HUDEP-2 (cell line): ENCODE measurements around the gene WWP2.

Source experiments
- DNase-seq, 76 experiments: peaks; one replicate each; lab custom pipeline; 2025; ENCODE audit not compliant: unreplicated experiment in 76 of 76; lab: John Stamatoyannopoulos, UW

The WWP2 gene

GRCh38 chr16:69883744-69884143, 121.6 kb downstream of the WWP2 start:
- no peak for DNase-seq

GRCh38 chr16:69885722-69886121, 123.6 kb downstream of the WWP2 start:
- no peak for DNase-seq

GRCh38 chr16:69886726-69887125, 124.6 kb downstream of the WWP2 start:
- DNase-seq, result no peak

- no peak for DNase-seq
Observed at GRCh38 chr16:69888005-69888590, 126.0 kb downstream of the WWP2 start.

GRCh38 chr16:69889295-69889964, 127.3 kb downstream of the WWP2 start:
- no peak for DNase-seq

GRCh38 chr16:69890114-69890891, 128.2 kb downstream of the WWP2 start:
- no peak for DNase-seq

- DNase-seq, result no peak
Observed at GRCh38 chr16:69890892-69891282, 128.8 kb downstream of the WWP2 start.

- no peak for DNase-seq
Observed at GRCh38 chr16:69892378-69892777, 130.2 kb downstream of the WWP2 start.

- DNase-seq, result no peak
Observed at GRCh38 chr16:69893106-69893505, 131.0 kb downstream of the WWP2 start.

- no peak for DNase-seq
Observed at GRCh38 chr16:69894676-69895075, 132.5 kb downstream of the WWP2 start.

GRCh38 chr16:69903865-69904415, 141.8 kb downstream of the WWP2 start:
- DNase-seq, result no peak

- DNase-seq, result peak in 2 of 76 experiments; percentile 2 to 6
Observed at GRCh38 chr16:69904495-69905170, 142.5 kb downstream of the WWP2 start.

- DNase-seq, result no peak
Observed at GRCh38 chr16:69905171-69905555, 143.0 kb downstream of the WWP2 start.

- no peak for DNase-seq
Observed at GRCh38 chr16:69906838-69907401, 144.8 kb downstream of the WWP2 start.

- DNase-seq, result no peak
Observed at GRCh38 chr16:69909043-69909442, 146.9 kb downstream of the WWP2 start.

- DNase-seq, result no peak
Observed at GRCh38 chr16:69909760-69910159, 147.6 kb downstream of the WWP2 start.

GRCh38 chr16:69910964-69911363, 148.8 kb downstream of the WWP2 start:
- no peak for DNase-seq

GRCh38 chr16:69916462-69916861, 154.3 kb downstream of the WWP2 start:
- no peak for DNase-seq

GRCh38 chr16:69917311-69917710, 155.2 kb downstream of the WWP2 start:
- no peak for DNase-seq

- no peak for DNase-seq
Observed at GRCh38 chr16:69917739-69918138, 155.6 kb downstream of the WWP2 start.

- DNase-seq, result no peak
Observed at GRCh38 chr16:69918241-69918640, 156.1 kb downstream of the WWP2 start.
